ENCODE data around the gene EIF2A.

- TF ChIP-seq POLR2A (IDR thresholded peaks at IDR 0.05), result peak; percentile 81 to 98
- TF ChIP-seq, protein P1, sequence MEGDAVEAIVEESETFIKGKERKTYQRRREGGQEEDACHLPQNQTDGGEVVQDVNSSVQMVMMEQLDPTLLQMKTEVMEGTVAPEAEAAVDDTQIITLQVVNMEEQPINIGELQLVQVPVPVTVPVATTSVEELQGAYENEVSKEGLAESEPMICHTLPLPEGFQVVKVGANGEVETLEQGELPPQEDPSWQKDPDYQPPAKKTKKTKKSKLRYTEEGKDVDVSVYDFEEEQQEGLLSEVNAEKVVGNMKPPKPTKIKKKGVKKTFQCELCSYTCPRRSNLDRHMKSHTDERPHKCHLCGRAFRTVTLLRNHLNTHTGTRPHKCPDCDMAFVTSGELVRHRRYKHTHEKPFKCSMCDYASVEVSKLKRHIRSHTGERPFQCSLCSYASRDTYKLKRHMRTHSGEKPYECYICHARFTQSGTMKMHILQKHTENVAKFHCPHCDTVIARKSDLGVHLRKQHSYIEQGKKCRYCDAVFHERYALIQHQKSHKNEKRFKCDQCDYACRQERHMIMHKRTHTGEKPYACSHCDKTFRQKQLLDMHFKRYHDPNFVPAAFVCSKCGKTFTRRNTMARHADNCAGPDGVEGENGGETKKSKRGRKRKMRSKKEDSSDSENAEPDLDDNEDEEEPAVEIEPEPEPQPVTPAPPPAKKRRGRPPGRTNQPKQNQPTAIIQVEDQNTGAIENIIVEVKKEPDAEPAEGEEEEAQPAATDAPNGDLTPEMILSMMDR (IDR thresholded peaks at IDR 0.05), result peak in 4 of 6 experiments; percentile 27 to 40 (median 36)
Measured at GRCh38 chr3:150603153-150603979, 56.8 kb downstream of the EIF2A start, which contains the start of gene SELENOT.

Data from thyroid gland (tissue), 4 donors.